Effector memory CD4-positive, alpha-beta T cell (primary cell): ENCODE measurements around the gene PLCB2.

Experiments used
- DNase-seq, 3 donors: peaks; one replicate each; pipeline ENCODE4 v3.0.0-alpha.2; 2020
- H3K27ac ChIP-seq: 2 replicates; pipeline ENCODE4 v1.7.0; 2013; ENCODE audit warnings: mild to moderate bottlenecking, low read length, moderate library complexity; ENCODE audit not compliant: insufficient read depth, poor library complexity, severe bottlenecking
- H3K27me3 ChIP-seq: replicated peaks from 2 replicates; pipeline ENCODE4 v1.7.0; 2013; ENCODE audit warnings: mild to moderate bottlenecking, low read length; ENCODE audit not compliant: insufficient read depth, control insufficient read depth, poor library complexity, severe bottlenecking
- H3K36me3 ChIP-seq: 2 replicates; pipeline ENCODE4 v1.7.0; 2013; ENCODE audit warnings: mild to moderate bottlenecking, low read length, moderate library complexity; ENCODE audit not compliant: control insufficient read depth, insufficient read depth
- H3K4me1 ChIP-seq: 2 replicates; pipeline ENCODE4 v1.7.0; 2013; ENCODE audit warnings: low read length, mild to moderate bottlenecking; ENCODE audit not compliant: control insufficient read depth, insufficient read depth, poor library complexity, severe bottlenecking
- H3K4me3 ChIP-seq: 2 replicates; pipeline ENCODE4 v1.7.0; 2013; ENCODE audit warnings: low read length, low read depth, mild to moderate bottlenecking; ENCODE audit not compliant: insufficient read depth, poor library complexity, severe bottlenecking
- H3K9me3 ChIP-seq: 2 replicates; pipeline ENCODE4 v1.7.0; 2013; ENCODE audit warnings: mild to moderate bottlenecking, low read length, moderate library complexity; ENCODE audit not compliant: control insufficient read depth

PLCB2 gene

DNA sequence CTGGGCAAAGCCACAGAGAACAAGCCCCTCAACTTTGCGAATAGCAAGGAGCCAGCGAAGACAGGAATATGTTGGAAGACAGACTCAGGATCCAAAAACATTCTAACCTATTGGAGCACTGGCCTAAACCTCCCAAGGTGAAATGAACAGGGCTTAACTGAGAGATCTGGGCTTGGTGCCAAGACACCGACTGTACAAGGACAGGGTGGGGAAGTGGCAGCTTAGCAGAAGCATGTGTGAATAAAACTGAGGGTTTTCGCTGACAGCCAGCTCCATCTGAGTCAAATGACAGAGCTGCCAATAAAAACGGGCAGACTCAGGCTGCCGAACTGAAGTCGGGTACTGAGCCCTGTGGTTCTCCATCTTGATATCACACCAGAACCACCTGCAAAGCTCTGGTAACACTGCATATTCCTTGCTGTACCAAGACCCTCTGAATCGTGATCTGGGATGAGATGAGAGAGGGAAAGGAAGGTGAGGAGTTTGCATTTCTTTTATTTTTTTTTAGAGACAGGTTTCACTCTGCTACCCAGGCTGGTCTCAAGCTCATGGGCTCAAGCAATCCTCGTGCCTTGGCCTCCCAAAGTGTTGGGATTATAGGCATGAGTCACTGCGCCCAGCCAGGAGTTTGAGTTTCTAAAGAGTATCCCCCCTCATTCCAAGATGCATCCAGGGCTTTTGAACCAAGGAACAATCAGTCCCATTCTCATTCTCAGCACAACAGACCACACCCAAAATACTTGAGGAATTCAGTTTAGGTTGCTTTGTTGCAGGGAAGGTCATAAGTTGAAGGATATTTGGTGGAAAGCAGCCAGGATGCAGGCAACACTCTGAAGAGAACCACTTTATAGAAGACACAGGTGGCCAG is 6.0 kb upstream of the PLCB2 start:
- H3K27ac ChIP-seq: no peak overlapping the region
- no peaks in the 10 kb centered on the region for H3K9me3 ChIP-seq
- no peaks in the 10 kb centered on the region for H3K36me3 ChIP-seq
- no peaks in the 10 kb centered on the region for H3K27me3 ChIP-seq
- H3K4me3 ChIP-seq: no peak overlapping the region
- peaks cover 8% of the 10 kb centered on the region for H3K4me1 ChIP-seq
- peak in 1 of 3 donors; percentile 8 for DNase-seq

- no peaks in the 10 kb centered on the region for H3K27me3 ChIP-seq
- H3K9me3 ChIP-seq: no peaks in the 10 kb centered on the region
- no peaks in the 10 kb centered on the region for H3K36me3 ChIP-seq
- peaks cover 10% of the 10 kb centered on the region for H3K4me1 ChIP-seq
- H3K4me3 ChIP-seq: no peak overlapping the region
- no peak overlapping the region for H3K27ac ChIP-seq
- no peak for DNase-seq
Measured at GRCh38 chr15:40312370-40313158, 4.8 kb upstream of the PLCB2 start.

- Histone ChIP-seq H3K27me3 (no peaks in the 10 kb centered on the region), H3K4me1 (peaks cover 16% of the 10 kb centered on the region)
Measured at GRCh38 chr15:40310993-40311392, 3.3 kb upstream of the PLCB2 start.

DNA sequence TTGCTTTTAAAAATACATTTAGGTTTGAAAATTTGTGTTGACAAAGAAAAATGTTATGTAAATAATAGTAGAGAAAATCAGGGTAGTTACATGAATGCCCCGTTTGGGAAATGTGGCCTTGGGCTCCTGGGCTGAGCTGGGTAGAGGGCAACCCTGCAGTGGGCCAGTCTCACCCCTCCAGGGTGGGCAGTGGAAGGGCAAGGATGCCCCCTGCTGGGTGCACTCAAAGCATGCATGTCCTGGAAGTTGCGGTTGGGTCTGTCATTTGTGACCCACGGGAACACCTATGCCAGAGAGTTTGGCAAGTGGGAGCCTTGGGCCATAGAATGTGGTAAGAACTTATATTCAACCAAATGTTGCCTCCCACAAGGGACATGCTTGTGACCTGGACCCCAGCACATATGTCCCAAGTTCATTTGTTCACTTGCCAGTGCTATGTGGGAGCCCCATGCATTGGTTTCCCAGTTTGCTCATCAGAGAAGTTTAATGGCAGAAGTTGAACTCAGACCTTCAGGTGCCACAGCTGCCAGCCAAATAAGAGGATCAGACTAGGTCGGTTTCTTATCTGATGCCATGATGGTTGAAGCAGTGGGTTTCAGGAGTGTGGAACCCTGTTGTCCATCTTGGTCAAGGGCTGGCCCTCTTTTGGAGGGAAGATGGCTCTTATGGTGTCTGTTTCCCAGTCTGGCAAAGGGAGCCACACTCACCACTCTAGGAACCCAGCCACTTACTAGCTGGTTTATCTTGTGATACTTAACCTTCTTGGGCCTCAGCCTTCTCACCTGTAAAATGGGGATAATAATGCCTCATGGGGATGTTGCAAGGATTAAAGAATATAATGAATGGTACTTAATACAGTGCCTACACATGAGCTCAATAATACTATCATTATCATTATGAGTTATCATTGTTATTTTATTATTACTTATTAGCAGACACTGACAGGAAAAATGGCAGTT is 2.5 kb upstream of the PLCB2 start:
- DNase-seq: peak in 1 of 3 donors; percentile 41
- H3K4me1 ChIP-seq: peaks cover 16% of the 10 kb centered on the region
- H3K4me3 ChIP-seq: no peak overlapping the region
- no peaks in the 10 kb centered on the region for H3K9me3 ChIP-seq
- no peaks in the 10 kb centered on the region for H3K27me3 ChIP-seq
- H3K36me3 ChIP-seq: no peaks in the 10 kb centered on the region
- H3K27ac ChIP-seq: no peak overlapping the region

More at GRCh38 chr15:40310993-40311392, 3.3 kb upstream of the PLCB2 start:
- H3K4me3 ChIP-seq: no peak overlapping the region
- DNase-seq: no peak
- H3K36me3 ChIP-seq: no peaks in the 10 kb centered on the region
- no peaks in the 10 kb centered on the region for H3K9me3 ChIP-seq
- H3K27ac ChIP-seq: no peak overlapping the region

DNA sequence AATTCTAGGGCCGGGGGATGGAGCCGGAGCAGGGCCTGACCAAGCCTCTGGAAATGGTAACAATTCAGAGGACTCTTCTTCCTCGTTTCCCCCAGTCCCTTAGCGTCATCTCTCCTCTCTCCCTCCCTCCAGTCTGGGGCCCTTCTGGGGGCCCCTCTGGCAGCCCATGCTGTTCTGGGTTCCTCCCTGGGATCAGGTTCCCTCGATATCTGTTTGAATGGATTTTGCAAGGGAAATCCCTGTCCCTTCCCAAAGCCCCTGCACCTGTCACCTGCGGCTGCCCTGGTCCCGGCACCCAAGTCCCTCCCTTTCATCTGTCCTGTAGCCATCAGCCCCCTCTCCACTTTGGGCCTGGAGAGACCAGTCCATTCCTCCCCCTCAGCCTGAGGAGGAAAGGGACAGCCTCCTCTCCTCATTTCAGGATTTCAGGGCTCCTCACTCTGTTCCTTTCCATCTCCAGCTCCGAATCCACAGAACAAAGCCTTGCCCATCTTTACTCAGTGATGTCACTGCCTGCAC is 1.7 kb upstream of the PLCB2 start:
- Histone ChIP-seq H3K27me3 (no peaks in the 10 kb centered on the region), H3K4me1 (peaks cover 16% of the 10 kb centered on the region), H3K27ac (peak overlapping the region; percentile 86), H3K36me3 (no peaks in the 10 kb centered on the region), H3K4me3 (peak overlapping the region; percentile 95), H3K9me3 (no peaks in the 10 kb centered on the region)
- no peak for DNase-seq

- H3K27me3 ChIP-seq: no peaks in the 10 kb centered on the region
- H3K4me1 ChIP-seq: peaks cover 16% of the 10 kb centered on the region
- no peak for DNase-seq
- peak overlapping the region; percentile 86 for H3K27ac ChIP-seq
- peaks cover 21% of the 10 kb centered on the region for H3K36me3 ChIP-seq
- peak overlapping the region; percentile 95 for H3K4me3 ChIP-seq
- no peaks in the 10 kb centered on the region for H3K9me3 ChIP-seq
Measured at GRCh38 chr15:40306908-40307307, 827 bp downstream of the PLCB2 start.

DNA sequence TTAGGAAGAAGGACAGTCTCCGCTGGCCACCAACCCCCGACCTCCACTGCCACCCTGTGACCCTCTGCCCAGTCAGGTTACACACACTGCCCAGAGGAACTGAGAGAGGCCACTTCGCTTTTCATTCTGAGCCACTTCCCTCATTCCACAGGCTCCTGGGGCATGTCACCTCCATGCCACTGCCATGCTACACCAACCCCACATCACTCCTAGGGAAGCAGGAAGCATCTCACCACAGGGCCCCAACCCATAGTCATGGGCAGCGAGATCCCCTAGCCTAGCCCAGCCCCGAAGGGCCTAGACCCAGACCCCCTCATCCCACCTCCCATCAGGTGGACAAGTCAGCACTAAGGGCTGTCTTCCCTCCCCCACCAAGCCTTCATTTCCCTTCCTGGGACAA is 1.4 kb downstream of the PLCB2 start:
- no peak overlapping the region for H3K27ac ChIP-seq
- peaks cover 26% of the 10 kb centered on the region for H3K36me3 ChIP-seq
- H3K27me3 ChIP-seq: no peaks in the 10 kb centered on the region
- no peaks in the 10 kb centered on the region for H3K9me3 ChIP-seq
- H3K4me3 ChIP-seq: peak overlapping the region; percentile 95
- no peak for DNase-seq
- peaks cover 16% of the 10 kb centered on the region for H3K4me1 ChIP-seq

- Histone ChIP-seq H3K9me3 (no peaks in the 10 kb centered on the region), H3K4me3 (no peak overlapping the region), H3K27ac (no peak overlapping the region), H3K4me1 (peaks cover 16% of the 10 kb centered on the region), H3K36me3 (peaks cover 36% of the 10 kb centered on the region), H3K27me3 (no peaks in the 10 kb centered on the region)
- DNase-seq: no peak
Measured at GRCh38 chr15:40305281-40305680, 2.5 kb downstream of the PLCB2 start.

- H3K27me3 ChIP-seq: no peaks in the 10 kb centered on the region
- peaks cover 6% of the 10 kb centered on the region for H3K4me1 ChIP-seq
- no peak overlapping the region for H3K27ac ChIP-seq
- no peak overlapping the region for H3K4me3 ChIP-seq
- H3K9me3 ChIP-seq: no peaks in the 10 kb centered on the region
- DNase-seq: no peak
- H3K36me3 ChIP-seq: peaks cover 45% of the 10 kb centered on the region
Measured at GRCh38 chr15:40303576-40303975, 4.2 kb downstream of the PLCB2 start.
